GM23338 (cell line): ENCODE results near the gene SPHK1. TPM values are rescaled to one million over a fixed set of nuclear protein-coding genes. Genes with fewer than 3 reads are reported as not detected.

ENCODE experiments used
- ATAC-seq: fragments of 200-7000 bp; cut with Tn5 transposase; 3 replicates; pipeline ENCODE4 v1.9.1; 2020
- DNase-seq: peaks from one replicate; pipeline ENCODE4 v3.0.0-alpha.2; 2015; ENCODE audit warnings: low spot score
- H2AFZ ChIP-seq: fragments of 200-600 bp; sonication (generic); 2 replicates; pipeline ENCODE4 v1.8.0; 2016; ENCODE audit warnings: antibody characterized with exemption, mild to moderate bottlenecking, moderate library complexity
- H3F3A ChIP-seq: fragments of 200-600 bp; sonication (generic); replicated peaks from 2 replicates; pipeline ENCODE4 v1.8.0; 2017; ENCODE audit warnings: antibody characterized with exemption, mixed run types, low read depth
- H3K27ac ChIP-seq: fragments of 200-600 bp; sonication (generic); 2 replicates; pipeline ENCODE4 v1.6.1; 2016; ENCODE audit warnings: low read depth
- H3K27me3 ChIP-seq: fragments of 200-600 bp; sonication (generic); 2 replicates; pipeline ENCODE4 v1.8.0; 2016; ENCODE audit warnings: mild to moderate bottlenecking, mixed run types, moderate library complexity; ENCODE audit not compliant: insufficient read depth
- H3K36me3 ChIP-seq: fragments of 200-600 bp; sonication (generic); 2 replicates; pipeline ENCODE4 v1.8.0; 2016; ENCODE audit warnings: mild to moderate bottlenecking; ENCODE audit not compliant: insufficient read depth
- H3K4me1 ChIP-seq: fragments of 200-600 bp; sonication (generic); 2 replicates; pipeline ENCODE4 v1.8.0; 2016; ENCODE audit warnings: mild to moderate bottlenecking, moderate library complexity; ENCODE audit not compliant: insufficient read depth
- H3K4me2 ChIP-seq: fragments of 200-600 bp; sonication (generic); 2 replicates; pipeline ENCODE4 v1.7.1; 2017; ENCODE audit warnings: mixed run types
- H3K4me3 ChIP-seq: fragments of 200-600 bp; sonication (generic); 2 replicates; pipeline ENCODE4 v1.6.1; 2016; ENCODE audit warnings: mixed run types
- H3K79me2 ChIP-seq: fragments of 200-600 bp; sonication (generic); replicated peaks from 2 replicates; pipeline ENCODE4 v1.8.0; 2017; ENCODE audit warnings: mild to moderate bottlenecking; ENCODE audit not compliant: insufficient read depth
- H3K9me2 ChIP-seq: fragments of 200-600 bp; sonication (generic); 2 replicates; pipeline ENCODE4 v1.8.0; 2017; ENCODE audit not compliant: insufficient read depth
- H4K20me1 ChIP-seq: fragments of 200-600 bp; sonication (generic); replicated peaks from 2 replicates; pipeline ENCODE4 v1.8.0; 2017; ENCODE audit warnings: mild to moderate bottlenecking; ENCODE audit not compliant: insufficient read depth
- H3K27ac Mint-ChIP-seq: 2 replicates; pipeline ENCODE4 v1.8.0; 2020; ENCODE audit warnings: inconsistent platforms, mild to moderate bottlenecking, moderate library complexity, mixed read lengths
- H3K27me3 Mint-ChIP-seq: 3 replicates; pipeline ENCODE4 v1.8.0; 2022; ENCODE audit warnings: low read depth, mild to moderate bottlenecking, moderate library complexity, mixed read lengths, inconsistent platforms; ENCODE audit not compliant: insufficient read depth, poor library complexity
- H3K36me3 Mint-ChIP-seq: 3 replicates; pipeline ENCODE4 v1.8.0; 2021; ENCODE audit warnings: low read depth, mild to moderate bottlenecking, inconsistent platforms, moderate library complexity, mixed read lengths
- H3K4me1 Mint-ChIP-seq: 3 replicates; pipeline ENCODE4 v1.8.0; 2020; ENCODE audit warnings: mild to moderate bottlenecking, inconsistent platforms, mixed read lengths
- H3K4me3 Mint-ChIP-seq: 3 replicates; pipeline ENCODE4 v1.8.0; 2021; ENCODE audit warnings: moderate library complexity, mild to moderate bottlenecking, inconsistent platforms, mixed read lengths
- H3K9me3 Mint-ChIP-seq: 3 replicates; pipeline ENCODE4 v1.8.0; 2020; ENCODE audit warnings: moderate library complexity, mild to moderate bottlenecking, inconsistent platforms, mixed read lengths
- CREB1 ChIP-seq: fragments of 250-450 bp; sonication (Bioruptor Pico); IDR thresholded peaks from 2 replicates; pipeline ENCODE4 v1.5.0; 2020; ENCODE audit warnings: low read depth, mild to moderate bottlenecking, moderate library complexity
- CTCF ChIP-seq, 2 experiments: fragments of 200-600 bp in 1 of 2; sonication (generic) in 1 of 2; conservative IDR thresholded peaks; 2 replicates each; pipeline versions ENCODE4 v1.5.1 to v1.6.1; 2016 to 2017; ENCODE audit warnings: antibody characterized with exemption in 2 of 2, low read depth in 2 of 2, mild to moderate bottlenecking in 2 of 2, moderate library complexity in 1 of 2
- EZH2phosphoT487 ChIP-seq: fragments of 200-600 bp; sonication (generic); IDR thresholded peaks from one replicate; pipeline ENCODE4 v1.8.1; 2018; ENCODE audit warnings: antibody characterized with exemption; ENCODE audit not compliant: unreplicated experiment
- JUNB ChIP-seq: IDR thresholded peaks from one replicate; pipeline ENCODE4 v1.6.1; 2016; ENCODE audit warnings: antibody characterized with exemption; ENCODE audit not compliant: unreplicated experiment
- REST ChIP-seq: IDR thresholded peaks from one replicate; pipeline ENCODE4 v1.6.1; 2018; ENCODE audit warnings: antibody characterized with exemption; ENCODE audit not compliant: unreplicated experiment
- STAT1 ChIP-seq: IDR thresholded peaks from one replicate; pipeline ENCODE4 v1.6.1; 2016; ENCODE audit warnings: antibody characterized with exemption; ENCODE audit not compliant: unreplicated experiment
- ZNF114 ChIP-seq: fragments of 250-450 bp; sonication (Bioruptor Pico); IDR thresholded peaks from 2 replicates; pipeline ENCODE4 v1.5.0; 2020; ENCODE audit warnings: mild to moderate bottlenecking, moderate library complexity
- ZNF331 ChIP-seq: fragments of 250-450 bp; sonication (Bioruptor Pico); IDR thresholded peaks from 2 replicates; pipeline ENCODE4 v1.5.0; 2020; ENCODE audit warnings: low read depth, mild to moderate bottlenecking, moderate library complexity
- polyA plus RNA-seq: library from polyadenylated mRNA; unstranded; fragments of >200 nt; fragmentation: Nextera tagmentation; extraction: Ambion mirVana; gene quantifications from 2 replicates; pipeline ENCODE4 v1.2.1, GENCODE V29; 2016
- total RNA-seq: library from RNA; depleted of rRNA; stranded (reverse); fragments of >200 nt; shearing (Covaris generic); gene quantifications from 2 replicates; pipeline ENCODE4 v1.2.3, GENCODE V29; 2014

The SPHK1 gene
- total and polyA plus RNA-seq, 2 experiments from 2014 or later: 1.3 to 3.2 TPM

GRCh38 chr17:76404976-76405563 is 20.7 kb downstream of the SPHK1 start (continued):
- no peak for TF ChIP-seq CTCF (conservative IDR thresholded peaks at IDR 0.05; ENCODE audit: low read depth in 2 of 2)

DNA sequence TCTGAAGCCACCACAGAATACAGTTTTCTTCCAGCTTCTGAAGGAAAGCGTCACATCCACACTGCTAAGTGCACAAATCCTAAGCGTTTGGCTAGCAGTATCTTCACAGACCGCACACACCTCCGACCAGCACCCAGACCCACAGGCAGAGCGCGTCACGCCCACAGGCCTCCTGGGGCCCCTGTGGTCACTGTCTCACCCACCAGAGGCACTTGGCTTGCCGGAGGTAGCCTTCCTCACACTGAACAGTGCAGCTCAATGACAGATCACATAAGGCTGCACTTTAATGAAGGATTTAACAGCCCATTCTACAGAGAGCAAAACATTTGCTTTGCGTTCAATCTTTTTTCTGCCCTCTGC is 21.2 kb downstream of the SPHK1 start:
- Mint-ChIP-seq H3K4me3 (no peak overlapping the region), H3K9me3 (no peaks in the 10 kb centered on the region; the same call in 2 of the 3 replicates), H3K4me1 (peaks cover 18% of the 10 kb centered on the region), H3K27me3 (peaks cover 9% of the 10 kb centered on the region), H3K27ac (no peak overlapping the region), H3K36me3 (peaks cover 59% of the 10 kb centered on the region)
- TF ChIP-seq REST: no peak
- no peak for TF ChIP-seq ZNF114
- TF ChIP-seq CREB1 (CRISPR knock-in tag): no peak
- TF ChIP-seq JUNB: no peak
- TF ChIP-seq CTCF (conservative IDR thresholded peaks at IDR 0.05; ENCODE audit: low read depth in 2 of 2): no peak
- TF ChIP-seq EZH2phosphoT487: no peak
- no peak for TF ChIP-seq ZNF331 (CRISPR knock-in tag)
- TF ChIP-seq STAT1: no peak
- Histone ChIP-seq H3K27ac (peak overlapping the region; percentile 14; the same call in 1 of the 2 replicates), H3K9me2 (no peaks in the 10 kb centered on the region), H3K4me3 (no peak overlapping the region), H3K4me2 (no peak overlapping the region), H3K4me1 (no peaks in the 10 kb centered on the region), H3F3A (peaks cover 4% of the 10 kb centered on the region; the same call in 1 of the 2 replicates), H4K20me1 (peaks cover 21% of the 10 kb centered on the region), H3K36me3 (peaks cover 30% of the 10 kb centered on the region), H3K79me2 (peaks cover 51% of the 10 kb centered on the region), H2AFZ (no peak overlapping the region), H3K27me3 (no peaks in the 10 kb centered on the region)
- ATAC-seq (no peak), DNase-seq (no peak)
